GM19099 (cell line): ENCODE measurements around the gene ANKZF1.

Experiments used
- POLR2A ChIP-seq: IDR thresholded peaks from 3 replicates; pipeline ENCODE4 v1.6.1; 2011; ENCODE audit warnings: low read depth; ENCODE audit not compliant: insufficient read length; ENCODE audit errors: extremely low read depth

ANKZF1 gene

GRCh38 chr2:219218217-219218731, 11.3 kb upstream of the ANKZF1 start:
- no peak for TF ChIP-seq POLR2A

- peak; percentile 79 for TF ChIP-seq POLR2A
Measured at GRCh38 chr2:219218732-219219701, 10.6 kb upstream of the ANKZF1 start, which contains the start of gene ABCB6. ABCB6 (minus strand) TSS chr2:219218958; CDS start chr2:219218673, 285 bp downstream.

GRCh38 chr2:219219784-219220532, 9.6 kb upstream of the ANKZF1 start:
- no peak for TF ChIP-seq POLR2A

- TF ChIP-seq POLR2A, result no peak
Measured at GRCh38 chr2:219220652-219221402, 8.8 kb upstream of the ANKZF1 start.

- TF ChIP-seq POLR2A, result no peak
Measured at GRCh38 chr2:219221957-219222518, 7.6 kb upstream of the ANKZF1 start.

GRCh38 chr2:219223831-219224610, 5.6 kb upstream of the ANKZF1 start:
- no peak for TF ChIP-seq POLR2A

GRCh38 chr2:219225350-219225749, 4.3 kb upstream of the ANKZF1 start:
- TF ChIP-seq POLR2A, result no peak

- TF ChIP-seq POLR2A, result no peak
Measured at GRCh38 chr2:219228041-219228910, 1.3 kb upstream of the ANKZF1 start.

- peak; percentile 48 for TF ChIP-seq POLR2A
Measured at GRCh38 chr2:219228911-219229304, 698 bp upstream of the ANKZF1 start.

GRCh38 chr2:219230059-219230540, 494 bp downstream of the ANKZF1 start:
- TF ChIP-seq POLR2A, result no peak

- no peak for TF ChIP-seq POLR2A
Measured at GRCh38 chr2:219234331-219234730, 4.7 kb downstream of the ANKZF1 start.

- no peak for TF ChIP-seq POLR2A
Measured at GRCh38 chr2:219243291-219243761, 13.7 kb downstream of the ANKZF1 start.
